Calu3 (cell line): Measurements from ENCODE around the gene SLCO4A1. TPM values are rescaled to one million over a fixed set of nuclear protein-coding genes. Genes with fewer than 3 reads are reported as not detected.

Experiments used
- BruUV-seq: library from RNA; stranded (reverse); fragments of 400-500 nt; replicated peaks from 2 replicates; lab custom pipeline; 2021; lab: Mats Ljungman, UMichigan
- CTCF ChIA-PET: fragments of 300-600 bp; sonication (Branson Sonifier 250); formaldehyde crosslinking; loops from one replicate; lab custom pipeline; 2022; ENCODE audit warnings: antibody characterized with exemption; lab: Charles Lee
- DNase-seq: peaks from one replicate; pipeline ENCODE4 v3.0.0; 2022
- H3K27ac Mint-ChIP-seq: one replicate; pipeline ENCODE4 v1.8.0; 2022; ENCODE audit warnings: mixed read lengths; ENCODE audit not compliant: unreplicated experiment
- H3K27me3 Mint-ChIP-seq: one replicate; pipeline ENCODE4 v1.8.0; 2022; ENCODE audit warnings: mixed read lengths; ENCODE audit not compliant: unreplicated experiment
- H3K36me3 Mint-ChIP-seq: one replicate; pipeline ENCODE4 v1.8.0; 2022; ENCODE audit warnings: mild to moderate bottlenecking, moderate library complexity, mixed read lengths; ENCODE audit not compliant: insufficient read depth, unreplicated experiment
- H3K4me1 Mint-ChIP-seq: one replicate; pipeline ENCODE4 v1.8.0; 2022; ENCODE audit warnings: mild to moderate bottlenecking, low read depth, mixed read lengths; ENCODE audit not compliant: unreplicated experiment
- H3K4me3 Mint-ChIP-seq: one replicate; pipeline ENCODE4 v1.8.0; 2022; ENCODE audit warnings: mild to moderate bottlenecking, low read depth, moderate library complexity, mixed read lengths; ENCODE audit not compliant: unreplicated experiment
- H3K9me3 Mint-ChIP-seq: one replicate; pipeline ENCODE4 v1.8.0; 2022; ENCODE audit warnings: low read depth, mixed read lengths; ENCODE audit not compliant: unreplicated experiment
- CTCF ChIP-seq: fragments of 200-600 bp; IDR thresholded peaks from one replicate; pipeline ENCODE4 v1.8.0; 2022; ENCODE audit warnings: antibody characterized with exemption; ENCODE audit not compliant: unreplicated experiment
- intact Hi-C: fragments of 100-400 bp; cut with micrococcal nuclease; formaldehyde crosslinking; loops from one replicate; pipeline ENCODE4 v1.10.0; 2022; ENCODE audit not compliant: unreplicated experiment
- total RNA-seq: library from RNA; stranded (reverse); gene quantifications from 2 replicates; pipeline ENCODE4 v1.2.3, GENCODE V29; 2022

The SLCO4A1 gene
- total RNA-seq, 1 experiment from 2014 or later, result 63.9 TPM

GRCh38 chr20:62602550-62602949 is 39.8 kb upstream of the SLCO4A1 start:
- no peak overlapping the region for H3K4me3 Mint-ChIP-seq

GRCh38 chr20:62603021-62603906 is 39.0 kb upstream of the SLCO4A1 start:
- DNase-seq, result no peak
- Mint-ChIP-seq H3K4me3 (no peak overlapping the region), H3K27me3 (peaks cover 65% of the 10 kb centered on the region), H3K27ac (no peak overlapping the region), H3K9me3 (no peaks in the 10 kb centered on the region), H3K4me1 (peaks cover 19% of the 10 kb centered on the region), H3K36me3 (no peaks in the 10 kb centered on the region)
- no TSS peak for BruUV-seq
- no peak for TF ChIP-seq CTCF
- intact Hi-C loops, result no loop called here
- CTCF ChIA-PET, result interaction anchor here (0.6 to 1.0 kb wide), 4 partner anchors 14 to 220 kb away, joined by 3 to 7 read pairs (median 4); no protein-coding TSS in a partner anchor

More at GRCh38 chr20:62602550-62602949, 39.8 kb upstream of the SLCO4A1 start:
- Mint-ChIP-seq H3K36me3 (no peaks in the 10 kb centered on the region), H3K4me1 (peaks cover 19% of the 10 kb centered on the region), H3K9me3 (no peaks in the 10 kb centered on the region), H3K27me3 (peaks cover 61% of the 10 kb centered on the region), H3K27ac (no peak overlapping the region)
- DNase-seq, result no peak
- intact Hi-C loops, result no loop called here
- BruUV-seq, result no TSS peak
- TF ChIP-seq CTCF, result no peak
- CTCF ChIA-PET, result interaction anchor here (0.8 kb wide), 1 partner anchor 26 kb away, joined by 3 read pairs; no protein-coding TSS in a partner anchor

- no TSS peak for BruUV-seq
- H3K4me3 Mint-ChIP-seq, result no peak overlapping the region
- no peak for DNase-seq
- no peaks in the 10 kb centered on the region for H3K36me3 Mint-ChIP-seq
- intact Hi-C loops, result no loop called here
- peaks cover 10% of the 10 kb centered on the region for H3K4me1 Mint-ChIP-seq
- TF ChIP-seq CTCF, result no peak
- no peaks in the 10 kb centered on the region for H3K9me3 Mint-ChIP-seq
- CTCF ChIA-PET, result interaction anchor here (1.0 kb wide), 1 partner anchor 13 kb away, joined by 5 read pairs; no protein-coding TSS in a partner anchor
- peaks cover 72% of the 10 kb centered on the region for H3K27me3 Mint-ChIP-seq
- H3K27ac Mint-ChIP-seq, result no peak overlapping the region
Measured at GRCh38 chr20:62603907-62604785, 38.2 kb upstream of the SLCO4A1 start.

- H3K9me3 Mint-ChIP-seq, result no peaks in the 10 kb centered on the region
- no peaks in the 10 kb centered on the region for H3K36me3 Mint-ChIP-seq
- no peak overlapping the region for H3K4me3 Mint-ChIP-seq
- intact Hi-C loops, result no loop called here
- CTCF ChIA-PET, result no interaction called here
- TF ChIP-seq CTCF, result no peak
- DNase-seq, result no peak
- BruUV-seq, result no TSS peak
- H3K27ac Mint-ChIP-seq, result no peak overlapping the region
- H3K4me1 Mint-ChIP-seq, result peaks cover 10% of the 10 kb centered on the region
- H3K27me3 Mint-ChIP-seq, result peaks cover 73% of the 10 kb centered on the region
Measured at GRCh38 chr20:62604796-62605195, 37.5 kb upstream of the SLCO4A1 start.
